ENCODE data around the gene ITGA5. TPM values are rescaled to one million over a fixed set of nuclear protein-coding genes. Genes with fewer than 3 reads are reported as not detected.

Gene ITGA5
- total and polyA plus RNA-seq, 2 experiments from 2014 or later: 7.3 to 23.7 TPM

- TF ChIP-seq CTCF (conservative IDR thresholded peaks at IDR 0.05; ENCODE audit: low read depth in 2 of 2) (no peak), CREB1 (CRISPR knock-in tag; IDR thresholded peaks at IDR 0.05; ENCODE audit: low read depth) (no peak)
Observed at GRCh38 chr12:54405106-54405505, 14.0 kb downstream of the ITGA5 start (continued).

GRCh38 chr12:54404061-54405004 lies 14.7 kb downstream of the ITGA5 start:
- Histone ChIP-seq H4K20me1 (replicated peaks; ENCODE audit: insufficient read depth) (no peaks in the 10 kb centered on the region), H3F3A (replicated peaks; ENCODE audit: low read depth) (no peaks in the 10 kb centered on the region), H2AFZ (no peak overlapping the region), H3K4me3 (no peak overlapping the region), H3K36me3 (ENCODE audit: insufficient read depth) (no peaks in the 10 kb centered on the region; the same call in 1 of the 2 replicates), H3K27ac (ENCODE audit: low read depth) (no peak overlapping the region), H3K27me3 (ENCODE audit: insufficient read depth) (no peaks in the 10 kb centered on the region), H3K4me1 (ENCODE audit: insufficient read depth) (no peaks in the 10 kb centered on the region), H3K79me2 (replicated peaks; ENCODE audit: insufficient read depth) (no peaks in the 10 kb centered on the region), H3K9me2 (ENCODE audit: insufficient read depth) (no peaks in the 10 kb centered on the region), H3K4me2 (no peak overlapping the region)
- DNase-seq (ENCODE audit: low spot score): peak; percentile 97
- no peak overlapping the region for H3K4me3 Mint-ChIP-seq
- peaks cover 6% of the 10 kb centered on the region; the same call in 2 of the 3 replicates for H3K4me1 Mint-ChIP-seq
- peak overlapping the region; percentile 33; the same call in 1 of the 2 replicates for H3K27ac Mint-ChIP-seq
- ATAC-seq: peak; percentile 84
- peaks cover 52% of the 10 kb centered on the region for H3K36me3 Mint-ChIP-seq (ENCODE audit: low read depth)
- peaks cover 8% of the 10 kb centered on the region for H3K27me3 Mint-ChIP-seq (ENCODE audit: insufficient read depth, low read depth, poor library complexity)
- peak; percentile 90 to 100 for TF ChIP-seq CTCF (conservative IDR thresholded peaks at IDR 0.05; ENCODE audit: low read depth in 2 of 2)
- no peak for TF ChIP-seq STAT1 (IDR thresholded peaks at IDR 0.05; ENCODE audit: unreplicated experiment)
- no peaks in the 10 kb centered on the region for H3K9me3 Mint-ChIP-seq

GRCh38 chr12:54401119-54401518 lies 17.9 kb downstream of the ITGA5 start:
- Mint-ChIP-seq H3K4me1 (peaks cover 6% of the 10 kb centered on the region; the same call in 2 of the 3 replicates), H3K9me3 (no peaks in the 10 kb centered on the region), H3K4me3 (no peak overlapping the region; the same call in 2 of the 3 replicates), H3K36me3 (ENCODE audit: low read depth) (peaks cover 65% of the 10 kb centered on the region), H3K27ac (no peak overlapping the region), H3K27me3 (ENCODE audit: insufficient read depth, low read depth, poor library complexity) (peaks cover 6% of the 10 kb centered on the region)
- Histone ChIP-seq H3K4me1 (ENCODE audit: insufficient read depth) (no peaks in the 10 kb centered on the region), H3K4me2 (no peak overlapping the region), H3F3A (replicated peaks; ENCODE audit: low read depth) (no peaks in the 10 kb centered on the region), H3K36me3 (ENCODE audit: insufficient read depth) (peaks cover 5% of the 10 kb centered on the region; the same call in 1 of the 2 replicates), H3K4me3 (no peak overlapping the region), H4K20me1 (replicated peaks; ENCODE audit: insufficient read depth) (no peaks in the 10 kb centered on the region), H3K79me2 (replicated peaks; ENCODE audit: insufficient read depth) (no peaks in the 10 kb centered on the region), H3K9me2 (ENCODE audit: insufficient read depth) (no peaks in the 10 kb centered on the region), H2AFZ (no peak overlapping the region), H3K27ac (ENCODE audit: low read depth) (no peak overlapping the region), H3K27me3 (ENCODE audit: insufficient read depth) (no peaks in the 10 kb centered on the region)
- ATAC-seq: no peak
- DNase-seq (ENCODE audit: low spot score): no peak
- TF ChIP-seq POLR2AphosphoS5 (IDR thresholded peaks at IDR 0.05; ENCODE audit: low read depth) (no peak), ZNF462 (CRISPR knock-in tag; IDR thresholded peaks at IDR 0.05) (no peak), JUNB (IDR thresholded peaks at IDR 0.05; ENCODE audit: unreplicated experiment) (no peak), EZH2 (IDR thresholded peaks at IDR 0.05; ENCODE audit: low read depth, unreplicated experiment) (no peak)
